GM21786 (cell line): Measurements from ENCODE around the gene KCNH1.
A peak's percentile ranks its signal among the peaks of the same experiment; 100 is the strongest.
"Not testable (repeated sequence)": the region's sequence is repeated elsewhere in the genome, so short reads cannot be mapped to it uniquely, and the experiment has no call there.

Experiments
- ATAC-seq: cut with Tn5 transposase; IDR thresholded peaks from one replicate; pipeline ENCODE4 v1.9.1; 2021; ENCODE audit not compliant: unreplicated experiment

KCNH1 gene

DNA sequence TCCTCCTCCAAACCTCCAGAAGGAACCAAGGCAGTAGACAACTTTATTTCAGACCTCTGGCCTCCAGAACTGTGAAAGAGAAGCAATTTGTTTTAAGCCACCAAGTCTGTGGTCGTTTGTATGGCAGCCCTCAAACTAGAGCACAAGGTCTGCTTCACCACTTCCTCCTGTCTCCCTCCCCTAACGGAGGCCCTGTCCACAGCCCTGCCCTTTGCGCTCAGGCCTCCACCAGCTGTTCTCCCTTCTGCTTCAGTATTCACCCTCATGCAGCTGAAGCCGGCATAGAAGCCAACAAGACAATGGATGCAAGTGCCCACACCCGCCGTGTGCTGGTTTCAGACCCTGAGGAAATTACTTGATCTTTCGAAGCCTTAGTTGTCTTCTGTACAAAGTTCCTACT lies 441.2 kb downstream of the KCNH1 start:
- ATAC-seq, result peak; percentile 31

DNA sequence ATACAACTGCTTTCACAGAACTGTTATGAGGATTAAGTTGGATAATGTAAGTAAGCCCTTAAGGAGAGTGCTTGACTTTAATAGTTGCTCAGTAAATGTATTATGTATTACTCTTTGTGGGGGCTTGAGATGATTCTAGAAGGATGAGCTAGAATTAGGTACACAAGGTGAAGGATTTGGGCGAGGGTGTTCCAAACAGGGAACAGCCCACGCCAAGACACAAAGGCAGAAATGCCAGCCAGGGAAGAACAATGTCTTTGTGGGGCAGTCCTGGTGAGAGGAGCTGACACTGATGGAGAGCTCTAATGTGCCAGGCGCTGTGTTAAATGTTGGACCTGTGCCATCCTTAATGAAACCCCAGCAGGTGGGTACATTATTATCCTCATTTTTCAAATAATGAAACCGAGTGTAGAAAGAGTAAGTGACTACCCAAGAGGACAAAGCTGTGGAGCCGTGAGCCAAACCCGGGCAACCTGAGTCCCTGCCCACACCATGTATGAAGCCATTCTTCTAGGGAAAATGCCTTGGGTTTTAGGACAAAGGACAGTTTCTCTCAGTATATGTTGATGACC lies 442.8 kb downstream of the KCNH1 start:
- ATAC-seq, result no peak

DNA sequence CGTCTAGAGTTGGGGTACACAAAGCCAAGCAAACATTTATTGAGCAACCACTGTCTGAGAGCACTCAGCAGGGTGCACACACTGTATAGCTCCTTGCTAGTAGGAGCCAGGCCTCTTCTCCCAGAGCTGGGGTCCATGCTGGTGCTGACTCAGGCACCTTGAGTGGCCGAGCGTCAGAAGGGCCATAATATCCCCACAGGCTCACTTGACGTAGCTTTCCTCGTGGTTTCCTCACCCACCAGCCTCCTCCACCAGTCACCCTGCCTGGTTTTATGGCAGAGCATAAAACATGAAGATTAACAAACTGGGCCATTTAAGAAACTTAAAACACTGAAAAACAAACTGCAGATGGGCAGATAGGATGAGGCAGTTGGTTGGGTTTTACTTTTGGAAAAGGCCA lies 443.7 kb downstream of the KCNH1 start:
- no peak for ATAC-seq

GRCh38 chr1:210689826-210690225 lies 444.1 kb downstream of the KCNH1 start:
- no peak for ATAC-seq

DNA sequence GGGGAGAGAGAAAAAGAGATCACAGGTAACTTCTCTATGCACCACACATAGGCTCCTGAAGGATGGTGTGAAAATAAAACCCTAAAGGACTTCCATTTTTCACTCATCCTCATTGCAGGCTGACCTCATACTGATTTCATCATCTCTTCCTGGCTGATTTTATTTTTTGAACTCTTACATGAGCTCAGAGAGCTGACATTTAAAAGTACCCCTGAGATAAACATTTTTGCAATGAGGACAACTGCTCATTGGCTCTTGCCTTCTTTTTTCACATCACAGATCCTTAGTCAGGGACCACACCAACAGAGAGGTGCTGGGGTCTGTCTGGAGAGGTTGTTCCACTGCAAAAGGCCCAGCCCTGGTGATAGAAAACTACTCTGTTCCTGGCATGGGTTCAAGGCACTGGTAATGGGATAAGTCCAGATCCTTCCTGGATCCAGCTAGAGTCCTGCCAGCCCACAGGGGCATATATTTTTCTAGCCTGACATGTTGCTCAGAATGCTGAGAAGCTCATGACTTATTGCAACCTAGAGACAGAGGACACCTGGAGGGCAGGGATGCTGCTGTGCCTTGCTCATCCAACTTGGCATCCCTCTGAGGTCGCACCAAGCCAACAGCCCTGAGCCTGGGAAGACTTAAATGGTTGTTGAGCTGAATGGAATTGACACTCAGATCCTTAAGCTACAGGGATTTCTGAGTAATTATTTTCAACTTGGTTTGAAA lies 445.3 kb downstream of the KCNH1 start:
- no peak for ATAC-seq

- no peak for ATAC-seq
These were observed 446.2 kb downstream of the KCNH1 start for GRCh38 chr1:210687582-210688279.

- no peak for ATAC-seq
These were observed 447.1 kb downstream of the KCNH1 start for GRCh38 chr1:210686841-210687240.

- ATAC-seq, result peak; percentile 1
These were observed 448.7 kb downstream of the KCNH1 start for GRCh38 chr1:210685295-210685650.

GRCh38 chr1:210684466-210685294 lies 449.3 kb downstream of the KCNH1 start:
- peak; percentile 87 for ATAC-seq

DNA sequence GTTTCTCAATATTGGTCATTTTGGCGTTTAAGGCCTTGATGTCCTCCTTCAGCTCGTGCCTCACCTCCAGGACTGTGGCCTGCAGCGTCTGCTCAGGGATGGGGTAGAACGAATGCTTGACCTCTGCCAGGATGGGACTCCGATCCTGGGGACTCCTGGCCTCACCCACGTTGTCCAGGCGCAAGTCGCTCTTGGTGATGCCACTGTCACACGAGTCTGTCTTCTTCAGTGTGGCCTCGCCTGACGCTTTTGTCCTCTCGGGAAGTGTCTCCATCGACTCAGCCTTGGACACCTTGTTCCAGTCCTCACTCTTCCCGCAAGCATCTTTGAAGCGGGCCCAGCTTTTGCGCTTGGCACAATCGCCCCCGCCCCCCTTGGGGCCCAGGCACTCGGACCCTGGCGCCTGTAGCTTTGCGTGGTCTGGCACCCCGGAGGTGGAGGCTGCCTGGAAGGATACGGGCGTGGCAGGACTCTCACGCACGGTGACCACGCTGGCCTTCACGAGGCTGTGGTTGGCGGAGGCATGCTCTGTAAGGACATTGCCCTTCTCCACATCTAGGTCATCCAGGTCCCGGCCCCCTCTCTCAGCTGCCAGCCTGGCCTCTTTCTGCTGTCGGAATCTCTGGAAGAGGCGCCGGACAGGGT lies 450.4 kb downstream of the KCNH1 start:
- ATAC-seq, result no peak

DNA sequence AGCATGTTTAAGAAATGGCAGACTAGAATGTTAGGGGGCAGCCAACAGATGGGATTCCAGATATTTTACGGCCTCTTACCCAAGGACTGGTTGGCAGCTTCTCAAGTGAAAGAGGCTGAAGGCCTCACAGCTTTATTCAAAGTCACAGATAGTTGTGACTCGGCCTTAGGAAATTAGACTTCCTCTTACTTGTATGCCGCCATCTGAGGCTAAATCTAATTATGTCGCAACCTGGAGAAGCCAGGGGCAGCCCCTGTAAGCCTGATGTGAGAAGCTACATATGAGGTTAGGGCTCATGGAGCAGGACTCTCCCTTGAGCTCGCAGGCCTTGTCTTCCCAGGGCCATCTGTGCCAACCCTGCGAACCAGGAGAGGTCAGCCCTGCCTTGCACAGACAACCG lies 452.8 kb downstream of the KCNH1 start:
- ATAC-seq, result no peak

- no peak for ATAC-seq
These were observed 455.6 kb downstream of the KCNH1 start for GRCh38 chr1:210678306-210678705.

DNA sequence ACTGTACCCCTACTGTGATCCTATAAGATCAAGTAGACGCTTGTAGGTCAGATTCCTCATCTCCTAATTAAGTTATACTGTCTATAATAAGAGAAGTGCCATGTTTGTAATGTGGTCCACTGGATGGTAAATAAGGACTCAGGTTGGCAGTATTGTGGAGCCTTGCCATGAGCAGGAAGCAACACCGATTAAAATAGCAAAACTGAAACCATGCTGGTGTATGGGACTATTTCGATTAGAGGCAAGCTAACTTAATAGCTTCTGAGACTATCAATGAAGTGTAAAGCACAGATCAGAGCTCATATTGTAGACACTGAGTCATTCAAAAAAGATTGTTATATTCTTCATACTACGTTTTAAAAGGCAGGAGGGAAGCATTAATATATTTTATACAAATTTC lies 456.4 kb downstream of the KCNH1 start:
- no peak for ATAC-seq

GRCh38 chr1:210676539-210676938 lies 457.4 kb downstream of the KCNH1 start:
- ATAC-seq, result no peak

DNA sequence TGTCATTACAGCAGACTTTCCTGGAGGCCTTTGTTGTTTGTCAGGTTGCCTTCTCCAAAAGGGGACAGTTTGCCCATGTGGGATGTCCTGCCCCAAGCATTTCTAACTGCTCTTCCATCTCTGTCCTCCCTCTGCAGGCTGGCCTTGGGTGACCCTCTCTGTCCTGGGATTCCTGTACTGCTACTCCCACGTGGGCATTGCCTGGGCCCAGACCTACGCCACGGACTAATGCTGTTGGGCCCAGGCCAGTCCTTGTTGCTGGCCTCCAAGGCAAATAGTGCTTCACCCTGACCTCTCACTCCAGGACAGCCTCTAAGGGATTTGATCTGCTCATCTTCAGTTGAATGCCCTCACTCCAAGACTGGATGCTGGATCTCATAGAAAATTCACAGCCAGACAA lies 459.8 kb downstream of the KCNH1 start:
- no peak for ATAC-seq

GRCh38 chr1:210669951-210670350 lies 464.0 kb downstream of the KCNH1 start:
- ATAC-seq, result no peak

DNA sequence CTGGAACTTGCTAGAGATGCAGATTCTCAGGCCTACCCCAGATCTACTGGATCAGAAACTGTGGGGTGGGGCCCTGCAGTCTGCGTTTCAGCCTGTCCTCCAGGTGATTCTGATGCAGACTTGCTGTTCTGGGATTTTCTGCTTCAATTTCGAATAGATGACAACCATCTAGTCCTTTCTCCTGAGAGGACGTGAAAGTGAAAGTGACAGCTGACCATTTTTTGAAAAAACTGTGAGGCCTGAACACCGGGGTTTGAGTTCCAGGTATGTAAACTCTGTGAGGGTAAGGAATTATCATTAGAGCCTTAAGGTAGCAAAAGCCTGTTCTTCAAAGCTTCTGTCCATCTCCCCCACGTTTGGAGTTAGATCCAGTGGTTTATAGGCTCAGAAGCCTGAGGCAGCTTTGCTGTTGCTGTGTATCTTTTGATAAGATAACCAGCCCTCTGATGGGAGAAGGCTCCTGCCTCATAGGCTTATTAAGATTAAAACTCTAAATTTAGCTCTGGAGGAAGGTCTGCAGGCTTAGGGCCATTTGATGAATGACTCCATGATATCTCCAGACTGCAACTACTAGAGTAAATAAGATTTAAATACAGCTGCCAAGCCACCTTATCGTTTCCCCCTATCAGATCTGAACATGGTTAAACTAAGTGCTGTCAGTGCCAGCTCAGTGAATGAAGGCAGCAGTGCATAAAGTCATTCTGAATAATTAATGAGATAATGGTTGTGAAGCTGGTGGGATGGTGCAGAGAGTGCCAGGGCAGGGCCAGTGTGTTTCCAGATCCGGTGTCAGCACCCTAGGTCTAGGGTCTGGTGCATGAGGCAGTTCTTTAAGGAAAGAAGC lies 470.0 kb downstream of the KCNH1 start:
- no peak for ATAC-seq

GRCh38 chr1:210662291-210663050 lies 471.5 kb downstream of the KCNH1 start:
- ATAC-seq, result no peak

- ATAC-seq, result not testable (repeated sequence)
These were observed 472.4 kb downstream of the KCNH1 start for GRCh38 chr1:210661520-210661919.
